A172 (cell line): ENCODE measurements around the gene COL4A5. TPM values are rescaled to one million over a fixed set of nuclear protein-coding genes. Genes with fewer than 3 reads are reported as not detected.

Source experiments
- total RNA-seq: library from RNA; depleted of rRNA; stranded (reverse); fragments of >200 nt; shearing (Covaris generic); gene quantifications from 2 replicates; pipeline ENCODE4 v1.2.3, GENCODE V29; 2014; rRNA removed

Gene COL4A5
- total RNA-seq, 1 experiment from 2014 or later = 6.0 TPM

Other genes starting within 250 kb of the COL4A5 start
- 0.03 and 0.24 TPM in 2 replicates for gene COL4A6, start 1.4 kb upstream of the COL4A5 start, total RNA-seq